ENCODE measurements around the gene PKP1.

The PKP1 gene

DNA sequence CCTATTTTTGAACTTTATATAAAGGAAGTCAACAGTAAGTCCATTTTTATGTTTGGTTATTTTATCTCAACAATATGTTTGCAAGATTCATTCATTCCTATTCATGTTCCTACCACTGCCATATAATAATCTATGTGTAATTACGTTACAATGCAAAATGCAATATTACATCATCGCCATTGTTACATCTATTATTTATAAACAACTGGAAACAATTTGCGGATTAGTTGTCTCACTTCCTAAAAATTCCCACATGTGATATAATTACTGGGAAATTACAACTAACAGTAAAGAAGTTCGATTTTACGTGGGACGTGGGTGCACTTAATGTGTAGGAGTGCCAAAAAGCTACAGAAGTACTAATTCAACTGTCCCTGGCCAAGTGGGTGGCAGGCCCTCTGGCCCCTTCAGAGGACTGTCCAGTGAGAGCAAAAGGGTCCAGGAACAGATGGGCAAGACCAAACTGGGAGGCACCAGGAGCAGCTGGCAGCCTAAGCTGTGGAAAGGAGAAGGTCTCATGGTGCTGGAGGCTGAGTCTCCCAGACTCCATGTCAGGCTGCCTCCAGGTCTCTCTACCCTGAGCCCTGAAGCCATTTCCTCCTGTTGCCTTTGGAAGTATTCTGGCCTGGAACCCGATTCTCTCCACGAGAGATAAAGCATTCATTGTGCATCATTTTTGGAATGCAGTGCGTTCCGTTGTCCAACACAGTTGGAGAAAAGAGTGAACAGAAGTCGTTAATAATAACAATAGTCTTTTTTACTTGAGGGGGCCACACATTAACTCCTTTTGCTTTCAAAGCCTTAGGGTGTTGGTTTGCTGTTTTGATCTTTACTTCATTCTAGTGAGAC is 51.2 kb downstream of the PKP1 start:
- POLR2A ChIA-PET, result no interaction called here
- CTCF ChIA-PET, result interaction anchor here (1.2 to 10.4 kb wide), 6 partner anchors 12 to 102 kb away, joined by 3 to 129 read pairs (median 5); no protein-coding TSS in a partner anchor
- H3K4me3 ChIP-seq (ENCODE audit: low read depth, low read length), result no peak overlapping the region
- TF ChIP-seq, protein P1, sequence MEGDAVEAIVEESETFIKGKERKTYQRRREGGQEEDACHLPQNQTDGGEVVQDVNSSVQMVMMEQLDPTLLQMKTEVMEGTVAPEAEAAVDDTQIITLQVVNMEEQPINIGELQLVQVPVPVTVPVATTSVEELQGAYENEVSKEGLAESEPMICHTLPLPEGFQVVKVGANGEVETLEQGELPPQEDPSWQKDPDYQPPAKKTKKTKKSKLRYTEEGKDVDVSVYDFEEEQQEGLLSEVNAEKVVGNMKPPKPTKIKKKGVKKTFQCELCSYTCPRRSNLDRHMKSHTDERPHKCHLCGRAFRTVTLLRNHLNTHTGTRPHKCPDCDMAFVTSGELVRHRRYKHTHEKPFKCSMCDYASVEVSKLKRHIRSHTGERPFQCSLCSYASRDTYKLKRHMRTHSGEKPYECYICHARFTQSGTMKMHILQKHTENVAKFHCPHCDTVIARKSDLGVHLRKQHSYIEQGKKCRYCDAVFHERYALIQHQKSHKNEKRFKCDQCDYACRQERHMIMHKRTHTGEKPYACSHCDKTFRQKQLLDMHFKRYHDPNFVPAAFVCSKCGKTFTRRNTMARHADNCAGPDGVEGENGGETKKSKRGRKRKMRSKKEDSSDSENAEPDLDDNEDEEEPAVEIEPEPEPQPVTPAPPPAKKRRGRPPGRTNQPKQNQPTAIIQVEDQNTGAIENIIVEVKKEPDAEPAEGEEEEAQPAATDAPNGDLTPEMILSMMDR (IDR thresholded peaks at IDR 0.05; ENCODE audit: insufficient read depth, low read length, missing control alignments), result no peak
- no peak for DNase-seq (ENCODE audit: low read depth, low spot score)

- ChIA-PET CTCF (interaction anchor here (10.4 kb wide), 1 partner anchor 11 kb away, joined by 129 read pairs; no protein-coding TSS in a partner anchor), POLR2A (no interaction called here)
- DNase-seq (ENCODE audit: low read depth, low spot score), result no peak
- no peak overlapping the region for H3K4me3 ChIP-seq (ENCODE audit: low read depth, low read length)
- TF ChIP-seq, protein P1 (IDR thresholded peaks at IDR 0.05; ENCODE audit: insufficient read depth, low read length, missing control alignments), result no peak
Measured at GRCh38 chr1:201335174-201335870, 52.0 kb downstream of the PKP1 start.

DNA sequence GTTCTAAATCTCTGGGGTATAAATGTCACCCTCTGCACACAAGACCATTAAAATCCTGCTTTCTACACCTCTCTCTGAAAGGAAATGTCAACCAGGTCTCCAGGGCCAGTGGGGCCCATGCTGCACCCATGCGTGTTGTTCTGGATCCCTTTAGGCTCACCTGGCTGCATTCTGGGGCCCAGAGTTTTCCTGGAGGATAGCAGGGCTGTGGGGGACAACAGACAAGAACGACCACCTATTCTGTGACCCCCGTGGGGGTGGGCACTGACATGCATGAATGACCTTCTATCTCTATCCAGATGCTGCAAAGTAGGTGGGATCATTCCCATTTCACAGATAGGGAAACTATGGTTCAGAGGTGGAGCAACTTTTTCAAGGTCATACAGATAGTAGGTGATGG is 52.6 kb downstream of the PKP1 start:
- TF ChIP-seq, protein P1 (IDR thresholded peaks at IDR 0.05; ENCODE audit: insufficient read depth, low read length, missing control alignments), result no peak
- ChIA-PET POLR2A (no interaction called here), CTCF (interaction anchor here (3.1 to 10.4 kb wide), 2 partner anchors 10 to 13 kb away, joined by 17 to 129 read pairs; no protein-coding TSS in a partner anchor)
- no peak for DNase-seq (ENCODE audit: low read depth, low spot score)
- no peak overlapping the region for H3K4me3 ChIP-seq (ENCODE audit: low read depth, low read length)

GRCh38 chr1:201336711-201337450 is 53.6 kb downstream of the PKP1 start:
- CTCF ChIA-PET, result interaction anchor here (1.4 to 3.1 kb wide), 2 partner anchors 9 to 12 kb away, joined by 6 to 17 read pairs; no protein-coding TSS in a partner anchor
- TF ChIP-seq, protein P1 (IDR thresholded peaks at IDR 0.05; ENCODE audit: insufficient read depth, low read length, missing control alignments), result no peak
- H3K4me3 ChIP-seq (ENCODE audit: low read depth, low read length), result no peak overlapping the region
- POLR2A ChIA-PET, result no interaction called here
- DNase-seq (ENCODE audit: low read depth, low spot score), result no peak

- TF ChIP-seq, protein P1 (IDR thresholded peaks at IDR 0.05; ENCODE audit: insufficient read depth, low read length, missing control alignments), result no peak
- CTCF ChIA-PET, result interaction anchor here (0.6 to 1.5 kb wide), 2 partner anchors 49 to 87 kb away, joined by 3 to 12 read pairs; no protein-coding TSS in a partner anchor
- no peak for DNase-seq (ENCODE audit: low read depth, low spot score)
- POLR2A ChIA-PET, result no interaction called here
- H3K4me3 ChIP-seq (ENCODE audit: low read depth, low read length), result no peak overlapping the region
Measured at GRCh38 chr1:201341377-201341776, 58.1 kb downstream of the PKP1 start.

Measured in AG04449 (cell line).